Tibial nerve (tissue), 4 donors: Measurements from ENCODE around the gene TLE7. TPM values are rescaled to one million over a fixed set of nuclear protein-coding genes. Genes with fewer than 3 reads are reported as not detected.

ENCODE experiments used
- DNase-seq, 2 donors: peaks; one replicate each; pipeline ENCODE4 v3.0.0-alpha.2; 2019; ENCODE audit warnings: low spot score in 2 of 2
- H3K27ac ChIP-seq, 4 donors: fragments of 200-600 bp; sonication (generic) in 3 of 4; one replicate each; pipeline ENCODE4 v1.5.1; 2017 to 2019; ENCODE audit warnings: mild to moderate bottlenecking in 1 of 4
- H3K27me3 ChIP-seq, 2 donors: fragments of 200-600 bp; sonication (generic) in 1 of 2; one replicate each; pipeline versions ENCODE4 v1.5.1 to v1.6.0; 2017 to 2019
- H3K36me3 ChIP-seq, 3 donors: fragments of 200-600 bp; sonication (generic); one replicate each; pipeline ENCODE4 v1.5.1; 2018 to 2019
- H3K4me1 ChIP-seq, 4 donors: fragments of 200-600 bp; sonication (generic) in 3 of 4; one replicate each; pipeline ENCODE4 v1.5.1; 2017 to 2019
- H3K4me3 ChIP-seq, 4 donors: fragments of 200-600 bp; sonication (generic) in 3 of 4; one replicate each; pipeline ENCODE4 v1.5.1; 2017 to 2019; ENCODE audit warnings: mild to moderate bottlenecking in 1 of 4, moderate library complexity in 1 of 4
- H3K9me3 ChIP-seq, 4 donors: fragments of 200-600 bp; sonication (generic) in 3 of 4; one replicate each; pipeline ENCODE4 v1.5.1; 2017 to 2019
- EP300 ChIP-seq, 2 donors: sonication (generic); formaldehyde crosslinking; IDR thresholded peaks; one replicate each; pipeline ENCODE4 v1.6.1; 2017; ENCODE audit warnings: antibody characterized with exemption in 2 of 2, mild to moderate bottlenecking in 1 of 2
- POLR2A ChIP-seq, 2 donors: fragments of 450-650 bp; IDR thresholded peaks; one replicate each; pipeline ENCODE4 v1.6.1; 2017; ENCODE audit warnings: antibody characterized with exemption in 2 of 2, mild to moderate bottlenecking in 2 of 2, moderate library complexity in 2 of 2
- WGBS, 2 donors: methylation state at CpG; one replicate each; pipeline ENCODE4 v1.1.5; 2018; 5-methylcytosine and 5-hydroxymethylcytosine counted together
- total RNA-seq, 4 donors: library from RNA; depleted of rRNA; stranded (reverse); fragments of >200 nt; gene quantifications; one replicate each; pipeline ENCODE4 v1.1.0, GENCODE V29; 2016
- TF ChIP-seq, protein P1 (sequence below), 5 experiments: fragments of 200-600 bp in 3 of 5; fragments of 450-650 bp in 2 of 5; sonication (generic) in 3 of 5; IDR thresholded peaks; one replicate each; pipeline ENCODE4 v1.5.1; 2016 to 2019; ENCODE audit warnings: antibody characterized with exemption in 5 of 5, mild to moderate bottlenecking in 3 of 5, moderate library complexity in 2 of 5

Gene TLE7
- total RNA-seq, 4 donors from 2014 or later: not detected

DNA sequence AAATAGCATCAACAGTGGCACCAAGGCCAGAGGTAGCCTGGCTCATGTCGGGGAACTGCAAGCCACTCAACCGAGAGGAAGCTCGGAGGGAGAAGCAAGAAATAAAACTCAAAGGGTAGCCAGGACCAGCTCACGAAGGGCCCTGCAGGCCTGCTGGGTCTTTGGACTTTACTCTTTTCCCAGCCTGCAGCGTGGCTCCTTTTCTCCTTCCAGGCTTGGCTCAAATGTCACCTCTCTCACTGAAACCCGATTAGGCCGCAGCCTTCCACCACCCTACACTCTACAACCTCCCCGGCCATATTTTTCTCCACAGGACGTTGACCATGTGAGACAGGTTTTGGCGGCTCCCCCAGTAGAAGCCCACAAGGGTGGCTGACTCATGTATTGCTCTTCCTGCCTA is 45.3 kb downstream of the TLE7 start:
- H3K27me3 ChIP-seq: no peaks in the 10 kb centered on the region
- H3K36me3 ChIP-seq: no peaks in the 10 kb centered on the region
- no peaks in the 10 kb centered on the region for H3K4me1 ChIP-seq
- H3K27ac ChIP-seq: no peak overlapping the region
- 78% methylated on average over 10 of the region's 10 CpGs for WGBS, 2 donors
- no peak for TF ChIP-seq POLR2A (IDR thresholded peaks at IDR 0.05)
- no peak for TF ChIP-seq EP300 (IDR thresholded peaks at IDR 0.05)
- TF ChIP-seq, protein P1, sequence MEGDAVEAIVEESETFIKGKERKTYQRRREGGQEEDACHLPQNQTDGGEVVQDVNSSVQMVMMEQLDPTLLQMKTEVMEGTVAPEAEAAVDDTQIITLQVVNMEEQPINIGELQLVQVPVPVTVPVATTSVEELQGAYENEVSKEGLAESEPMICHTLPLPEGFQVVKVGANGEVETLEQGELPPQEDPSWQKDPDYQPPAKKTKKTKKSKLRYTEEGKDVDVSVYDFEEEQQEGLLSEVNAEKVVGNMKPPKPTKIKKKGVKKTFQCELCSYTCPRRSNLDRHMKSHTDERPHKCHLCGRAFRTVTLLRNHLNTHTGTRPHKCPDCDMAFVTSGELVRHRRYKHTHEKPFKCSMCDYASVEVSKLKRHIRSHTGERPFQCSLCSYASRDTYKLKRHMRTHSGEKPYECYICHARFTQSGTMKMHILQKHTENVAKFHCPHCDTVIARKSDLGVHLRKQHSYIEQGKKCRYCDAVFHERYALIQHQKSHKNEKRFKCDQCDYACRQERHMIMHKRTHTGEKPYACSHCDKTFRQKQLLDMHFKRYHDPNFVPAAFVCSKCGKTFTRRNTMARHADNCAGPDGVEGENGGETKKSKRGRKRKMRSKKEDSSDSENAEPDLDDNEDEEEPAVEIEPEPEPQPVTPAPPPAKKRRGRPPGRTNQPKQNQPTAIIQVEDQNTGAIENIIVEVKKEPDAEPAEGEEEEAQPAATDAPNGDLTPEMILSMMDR (IDR thresholded peaks at IDR 0.05): no peak
- H3K4me3 ChIP-seq: no peak overlapping the region
- H3K9me3 ChIP-seq: no peaks in the 10 kb centered on the region
- no peak for DNase-seq

DNA sequence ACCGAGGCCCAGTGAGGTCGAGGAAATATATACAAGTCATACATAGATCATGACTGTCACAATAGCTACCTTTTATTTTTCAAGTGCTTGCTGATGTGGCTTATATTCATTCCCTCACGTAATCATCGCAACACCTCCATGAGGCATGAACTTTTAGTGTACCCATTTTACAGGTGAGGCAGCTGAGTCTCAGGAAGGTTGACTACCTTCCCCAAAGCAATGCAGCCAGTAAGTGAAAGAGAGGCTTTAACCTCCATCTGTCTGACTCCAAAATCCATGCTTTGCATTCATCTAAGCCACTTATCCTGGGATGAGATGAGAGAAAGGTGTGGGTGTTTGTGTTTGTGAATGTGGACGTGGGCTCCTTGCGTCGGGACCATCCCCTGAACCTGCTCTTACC is 52.5 kb downstream of the TLE7 start:
- 71 to 81% methylated on average over 7 of the region's 7 CpGs for WGBS, 2 donors
- H3K4me1 ChIP-seq: no peaks in the 10 kb centered on the region
- TF ChIP-seq POLR2A (IDR thresholded peaks at IDR 0.05): no peak
- TF ChIP-seq, protein P1 (IDR thresholded peaks at IDR 0.05): no peak
- H3K27ac ChIP-seq: no peak overlapping the region
- H3K9me3 ChIP-seq: no peaks in the 10 kb centered on the region
- peaks cover 0 to 18% of the 10 kb centered on the region in 2 donors for H3K27me3 ChIP-seq
- no peaks in the 10 kb centered on the region for H3K36me3 ChIP-seq
- no peak overlapping the region for H3K4me3 ChIP-seq
- DNase-seq: no peak

DNA sequence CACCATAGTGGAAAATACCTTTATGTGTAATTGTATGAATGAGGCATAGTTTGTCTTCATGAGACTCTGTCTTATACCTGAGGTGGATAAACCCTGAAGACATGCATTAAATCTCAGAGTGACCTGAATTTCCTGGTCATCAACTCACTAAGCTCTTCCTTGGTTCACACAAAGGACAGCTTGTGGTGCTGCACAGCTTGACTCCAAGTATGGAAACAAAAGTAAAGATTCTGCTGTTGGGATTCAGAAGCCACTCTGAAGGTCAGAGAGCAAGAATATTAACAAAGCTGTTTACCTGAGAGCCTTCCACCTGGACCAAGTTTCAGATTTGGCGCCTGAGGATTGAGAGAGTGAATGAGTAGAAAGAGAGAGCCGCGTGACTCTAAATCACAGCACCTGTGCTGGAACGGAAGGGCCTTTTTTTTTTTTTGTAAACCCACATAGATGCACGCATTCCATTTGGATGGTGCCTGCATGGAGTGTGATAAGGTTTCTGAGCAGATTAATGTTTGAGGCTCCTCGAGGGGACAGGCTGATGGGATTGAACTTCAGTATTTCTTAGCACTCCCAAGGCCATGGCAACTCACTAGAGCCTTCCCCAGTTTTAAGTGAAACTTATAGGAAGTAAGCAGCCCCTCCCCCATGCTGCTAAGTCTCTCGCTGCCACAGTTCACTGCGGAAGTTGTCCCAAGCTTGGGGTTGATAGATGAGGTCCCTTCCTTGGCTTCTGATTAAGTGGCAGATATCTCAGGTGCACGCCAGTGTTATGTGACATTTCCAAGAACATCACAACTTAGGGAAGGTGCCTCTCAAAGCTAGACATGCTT is 54.6 kb downstream of the TLE7 start:
- no peaks in the 10 kb centered on the region for H3K36me3 ChIP-seq
- no peak for DNase-seq
- no peaks in the 10 kb centered on the region for H3K4me1 ChIP-seq
- H3K4me3 ChIP-seq: no peak overlapping the region
- H3K27ac ChIP-seq: no peak overlapping the region
- H3K9me3 ChIP-seq: no peaks in the 10 kb centered on the region
- TF ChIP-seq, protein P1 (IDR thresholded peaks at IDR 0.05): no peak
- no peak for TF ChIP-seq EP300 (IDR thresholded peaks at IDR 0.05)
- 27% methylated on average over 9 of the region's 9 CpGs for WGBS, 2 donors
- peaks cover 0 to 18% of the 10 kb centered on the region in 2 donors for H3K27me3 ChIP-seq

DNA sequence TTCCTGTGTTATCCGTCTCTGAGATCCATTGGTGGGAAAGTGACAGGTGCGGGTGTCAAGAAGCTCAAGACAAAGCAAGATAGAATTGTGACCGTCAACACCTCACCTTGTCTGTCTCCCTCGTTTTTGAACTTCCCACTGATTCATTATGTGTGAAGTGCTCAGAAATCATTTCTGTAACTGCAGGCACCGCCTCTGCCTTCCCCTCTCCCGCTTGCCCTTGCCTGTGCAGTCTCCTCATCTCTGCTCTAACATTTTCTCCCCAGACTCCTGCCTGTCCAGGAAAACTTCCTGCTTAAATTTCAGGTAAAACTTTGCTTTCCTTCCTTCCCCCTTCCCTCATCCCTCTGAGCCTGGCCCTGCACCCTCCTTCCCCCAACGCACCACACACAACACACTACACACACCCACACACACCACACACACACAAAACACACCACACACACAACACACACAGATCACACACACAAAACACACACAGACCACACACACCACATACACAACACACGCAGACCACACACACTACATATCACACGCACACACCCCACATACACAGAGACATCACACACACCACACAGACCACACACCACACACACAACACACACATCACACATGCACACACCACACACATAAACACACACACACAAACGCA is 57.7 kb downstream of the TLE7 start:
- peaks cover 0 to 11% of the 10 kb centered on the region in 2 donors for H3K27me3 ChIP-seq
- H3K4me1 ChIP-seq: no peaks in the 10 kb centered on the region
- DNase-seq: no peak
- H3K36me3 ChIP-seq: no peaks in the 10 kb centered on the region
- 61 to 65% methylated on average over 10 of the region's 10 CpGs for WGBS, 2 donors
- TF ChIP-seq EP300 (IDR thresholded peaks at IDR 0.05) (no peak), POLR2A (IDR thresholded peaks at IDR 0.05) (no peak)
- TF ChIP-seq, protein P1 (IDR thresholded peaks at IDR 0.05): no peak
- no peak overlapping the region for H3K4me3 ChIP-seq
- H3K27ac ChIP-seq: no peak overlapping the region
- no peaks in the 10 kb centered on the region for H3K9me3 ChIP-seq

DNA sequence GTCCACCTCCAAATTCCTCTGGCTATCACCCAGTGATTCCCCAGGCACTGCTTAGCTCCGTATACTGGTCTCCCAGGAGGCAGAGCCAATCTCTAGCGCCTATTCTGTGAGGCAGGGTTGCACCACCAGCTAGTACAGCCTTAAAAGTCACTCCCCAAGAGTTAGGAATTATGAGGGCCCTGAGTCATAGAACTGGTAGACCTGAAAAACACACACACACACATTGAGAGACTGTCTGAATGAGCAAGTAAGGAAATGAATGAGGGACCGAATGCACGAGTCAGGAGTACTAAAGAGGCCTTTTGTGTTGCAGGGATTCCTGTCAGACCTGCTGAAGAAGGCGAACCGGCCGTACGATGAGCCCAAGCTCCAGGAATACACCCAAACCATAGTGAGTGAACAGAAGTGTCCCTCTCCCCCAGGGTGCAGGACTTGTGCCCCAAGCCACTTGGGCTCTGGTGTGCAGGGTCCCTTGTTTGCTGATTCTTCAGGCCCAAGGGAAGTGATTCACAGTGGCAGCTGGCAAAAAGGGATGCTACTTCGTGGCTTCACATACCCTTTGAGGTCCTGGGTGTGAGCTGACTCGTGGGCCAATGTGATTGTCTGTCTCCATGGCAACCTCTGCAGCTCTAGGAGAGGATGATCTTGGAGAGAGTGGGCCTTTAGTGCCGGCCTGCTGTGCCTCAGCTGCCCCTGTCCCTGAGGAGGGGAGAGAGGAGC is 58.6 kb downstream of the TLE7 start:
- WGBS, 2 donors: 43 to 52% methylated on average over 10 to 11 of the region's 11 CpGs
- no peak overlapping the region for H3K4me3 ChIP-seq

More for the DNA sequence above, 58.6 kb downstream of the TLE7 start:
- no peaks in the 10 kb centered on the region for H3K36me3 ChIP-seq
- TF ChIP-seq, protein P1 (IDR thresholded peaks at IDR 0.05): no peak
- TF ChIP-seq EP300 (IDR thresholded peaks at IDR 0.05): no peak
- no peak for TF ChIP-seq POLR2A (IDR thresholded peaks at IDR 0.05)
- no peak for DNase-seq
- H3K9me3 ChIP-seq: no peaks in the 10 kb centered on the region
- no peaks in the 10 kb centered on the region for H3K4me1 ChIP-seq
- H3K27me3 ChIP-seq: peaks cover 0 to 9% of the 10 kb centered on the region in 2 donors
- no peak overlapping the region for H3K27ac ChIP-seq
